Bronchial epithelial cell (primary cell): ENCODE measurements around the gene DMKN. TPM values are rescaled to one million over a fixed set of nuclear protein-coding genes. Genes with fewer than 3 reads are reported as not detected.

Source experiments
- DNase-seq: peaks from one replicate; pipeline ENCODE4 v3.0.0-alpha.2; 2010; ENCODE audit warnings: low read depth
- FAIRE-seq: peaks from 2 replicates; lab custom pipeline; 2011; peaks lifted over from hg19 to GRCh38; lab: Jason Lieb, UNC
- H3K27me3 ChIP-seq: 2 replicates; pipeline ENCODE4 v1.5.1; 2011; ENCODE audit warnings: low read length; ENCODE audit not compliant: control insufficient read depth, insufficient read depth
- H3K36me3 ChIP-seq: 2 replicates; pipeline ENCODE4 v1.5.1; 2011; ENCODE audit warnings: low read length; ENCODE audit not compliant: control insufficient read depth, insufficient read depth
- H3K4me3 ChIP-seq: 2 replicates; pipeline ENCODE4 v1.5.1; 2011; ENCODE audit warnings: mild to moderate bottlenecking, low read depth, low read length, control low read depth
- total RNA-seq: library from RNA; depleted of rRNA; stranded (reverse); fragments of >200 nt; gene quantifications from 2 replicates; pipeline ENCODE4 v1.2.1, GENCODE V29; 2014
- TF ChIP-seq, protein P1 (sequence below): IDR thresholded peaks from 2 replicates; pipeline ENCODE4 v1.5.1; 2011; ENCODE audit warnings: mild to moderate bottlenecking, moderate library complexity, low read length, control low read depth, inconsistent platforms; ENCODE audit not compliant: insufficient read depth, severe bottlenecking

The DMKN gene
- total RNA-seq, 1 donor from 2014 or later = 97.4 TPM

DNA sequence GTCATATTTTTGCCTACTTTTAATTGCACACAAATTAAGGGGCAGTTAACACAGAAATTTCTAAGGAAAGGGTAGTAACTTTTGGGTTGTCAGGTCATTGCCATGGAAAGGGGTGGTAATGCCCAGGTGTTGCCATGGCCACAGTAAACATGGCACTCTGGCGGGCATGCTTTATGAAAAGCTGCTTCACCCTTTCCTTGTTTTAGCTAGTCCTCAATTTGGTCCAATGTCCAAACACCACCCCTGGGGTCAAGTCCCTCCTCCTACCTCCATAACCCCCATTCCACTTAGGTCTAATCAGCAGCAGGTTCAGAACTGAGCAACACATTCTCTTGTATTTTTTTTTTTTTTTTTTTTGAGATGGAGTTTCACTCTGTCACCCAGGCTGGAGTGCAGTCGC lies 58.8 kb downstream of the DMKN start:
- TF ChIP-seq, protein P1, sequence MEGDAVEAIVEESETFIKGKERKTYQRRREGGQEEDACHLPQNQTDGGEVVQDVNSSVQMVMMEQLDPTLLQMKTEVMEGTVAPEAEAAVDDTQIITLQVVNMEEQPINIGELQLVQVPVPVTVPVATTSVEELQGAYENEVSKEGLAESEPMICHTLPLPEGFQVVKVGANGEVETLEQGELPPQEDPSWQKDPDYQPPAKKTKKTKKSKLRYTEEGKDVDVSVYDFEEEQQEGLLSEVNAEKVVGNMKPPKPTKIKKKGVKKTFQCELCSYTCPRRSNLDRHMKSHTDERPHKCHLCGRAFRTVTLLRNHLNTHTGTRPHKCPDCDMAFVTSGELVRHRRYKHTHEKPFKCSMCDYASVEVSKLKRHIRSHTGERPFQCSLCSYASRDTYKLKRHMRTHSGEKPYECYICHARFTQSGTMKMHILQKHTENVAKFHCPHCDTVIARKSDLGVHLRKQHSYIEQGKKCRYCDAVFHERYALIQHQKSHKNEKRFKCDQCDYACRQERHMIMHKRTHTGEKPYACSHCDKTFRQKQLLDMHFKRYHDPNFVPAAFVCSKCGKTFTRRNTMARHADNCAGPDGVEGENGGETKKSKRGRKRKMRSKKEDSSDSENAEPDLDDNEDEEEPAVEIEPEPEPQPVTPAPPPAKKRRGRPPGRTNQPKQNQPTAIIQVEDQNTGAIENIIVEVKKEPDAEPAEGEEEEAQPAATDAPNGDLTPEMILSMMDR = no peak
- Histone ChIP-seq H3K4me3 (no peak overlapping the region), H3K36me3 (no peaks in the 10 kb centered on the region), H3K27me3 (peaks cover 1% of the 10 kb centered on the region)
- FAIRE-seq (no peak), DNase-seq (no peak)

DNA sequence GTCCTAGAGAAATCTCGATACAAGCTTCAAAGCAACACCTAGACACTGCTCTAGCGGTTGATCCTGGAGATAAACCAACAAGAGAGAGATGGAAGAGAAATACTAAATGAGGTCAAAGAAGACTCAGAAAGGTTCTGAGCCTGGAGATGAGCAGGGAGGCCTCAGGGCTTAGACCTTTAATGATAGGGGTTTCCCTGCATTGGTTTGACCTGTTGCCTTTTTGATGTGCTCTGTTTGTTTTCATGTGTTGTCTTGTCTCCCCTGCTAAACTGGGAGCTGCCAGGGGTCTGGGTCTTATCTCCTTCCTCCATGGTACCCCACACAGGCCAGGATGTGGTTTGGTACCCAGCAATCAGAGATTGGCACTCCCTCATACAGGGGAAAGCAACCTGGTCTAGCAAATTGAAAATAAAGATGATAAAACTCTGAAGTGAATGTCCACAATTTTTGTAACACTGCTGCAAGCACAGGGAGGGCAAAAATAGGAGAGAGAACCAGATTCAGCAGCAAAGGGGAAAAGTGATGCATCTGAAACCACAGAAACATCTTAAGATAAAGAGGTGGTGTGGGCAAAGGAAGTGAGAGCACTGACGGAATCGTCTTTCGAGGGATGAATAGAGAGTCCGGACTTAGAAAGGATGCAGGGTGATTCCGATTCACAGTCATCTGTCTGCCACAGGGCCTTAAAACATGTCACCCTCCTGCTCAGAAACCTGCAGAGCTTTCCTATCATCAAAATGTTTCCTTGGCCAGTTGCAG lies 61.9 kb downstream of the DMKN start:
- no peak for DNase-seq
- no peak for FAIRE-seq
- Histone ChIP-seq H3K27me3 (no peaks in the 10 kb centered on the region), H3K36me3 (no peaks in the 10 kb centered on the region), H3K4me3 (no peak overlapping the region)
- TF ChIP-seq, protein P1 = no peak

DNA sequence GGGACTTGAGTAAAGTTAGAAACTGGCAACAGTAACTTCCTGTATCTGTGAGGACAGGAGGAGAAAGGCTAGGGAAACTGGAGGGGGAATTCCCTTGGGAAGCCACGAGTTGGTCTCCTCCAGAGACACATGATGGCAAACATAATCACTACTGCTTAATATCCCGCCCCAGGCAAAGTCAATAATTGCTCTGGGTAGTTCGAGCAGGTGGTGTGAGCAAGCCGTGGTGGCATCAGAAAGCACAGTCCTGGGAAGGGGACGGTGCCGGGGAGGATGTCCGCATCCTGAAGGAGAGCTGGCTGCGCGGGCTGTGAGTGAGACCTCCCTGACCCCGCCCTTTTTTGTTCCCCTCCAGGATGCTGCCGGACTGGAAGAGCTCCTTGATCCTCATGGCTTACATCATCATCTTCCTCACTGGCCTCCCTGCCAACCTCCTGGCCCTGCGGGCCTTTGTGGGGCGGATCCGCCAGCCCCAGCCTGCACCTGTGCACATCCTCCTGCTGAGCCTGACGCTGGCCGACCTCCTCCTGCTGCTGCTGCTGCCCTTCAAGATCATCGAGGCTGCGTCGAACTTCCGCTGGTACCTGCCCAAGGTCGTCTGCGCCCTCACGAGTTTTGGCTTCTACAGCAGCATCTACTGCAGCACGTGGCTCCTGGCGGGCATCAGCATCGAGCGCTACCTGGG lies 63.9 kb downstream of the DMKN start:
- DNase-seq = no peak
- no peak for FAIRE-seq
- Histone ChIP-seq H3K27me3 (no peaks in the 10 kb centered on the region), H3K36me3 (no peaks in the 10 kb centered on the region), H3K4me3 (no peak overlapping the region)
- TF ChIP-seq, protein P1 = no peak

DNA sequence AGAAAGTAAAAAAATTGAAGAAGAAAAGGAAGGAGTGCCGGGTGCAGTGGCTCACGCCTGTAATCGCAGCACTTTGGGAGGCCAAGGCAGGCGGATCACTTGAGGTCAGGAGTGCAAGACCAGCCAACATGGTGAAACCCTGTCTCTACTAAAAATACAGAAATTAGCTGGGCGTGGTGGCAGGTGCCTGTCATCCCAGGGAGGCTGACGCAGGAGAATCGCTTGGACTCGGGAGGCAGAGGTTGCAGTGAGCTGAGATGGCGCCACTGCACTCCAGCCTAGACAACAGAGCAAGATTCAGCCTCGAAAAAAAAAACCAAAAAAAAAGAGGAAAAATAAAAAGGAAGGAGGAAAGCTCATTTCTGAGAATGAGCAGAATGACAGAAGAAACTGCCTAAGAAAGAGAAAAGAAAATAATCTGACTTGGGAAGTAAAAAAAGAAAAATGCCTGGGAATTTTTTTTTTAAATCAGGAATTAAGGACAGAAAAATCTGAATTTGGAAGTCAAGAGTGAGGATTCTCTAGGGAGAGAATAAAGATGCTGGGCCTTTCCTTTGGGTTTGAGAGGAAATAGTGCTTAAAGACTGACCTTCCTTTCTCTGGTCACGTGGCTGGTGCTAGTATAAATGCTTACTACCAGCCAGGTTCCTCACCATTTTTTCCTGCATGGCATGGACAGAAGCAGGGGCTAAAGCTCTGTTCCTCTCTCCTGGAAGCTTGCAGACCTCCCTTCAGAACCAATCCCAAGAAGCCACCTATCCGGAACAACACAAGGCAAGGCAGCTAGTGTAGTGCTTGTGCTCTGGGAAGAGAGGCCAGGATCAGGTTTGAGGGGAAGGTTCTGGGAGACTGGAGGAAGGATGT lies 65.6 kb downstream of the DMKN start, which contains the start of gene FFAR2:
TSS of gene FFAR2 (plus strand) at position 652 of the 864 bp plus-strand sequence. CDS start 1,458 bp downstream, outside the sequence.
- TF ChIP-seq, protein P1 = no peak
- H3K4me3 ChIP-seq = no peak within 1 kb of the TSS
- FAIRE-seq = no peak
- H3K27me3 ChIP-seq = no peaks in the 10 kb centered on the region
- DNase-seq = no peak
- H3K36me3 ChIP-seq = no peaks in the 10 kb centered on the region

Other genes starting within 250 kb of the DMKN start
- gene USF2, start 244.7 kb downstream of the DMKN start, total RNA-seq = 60.8 and 67.3 TPM in 2 replicates
- gene HAMP, start 231.1 kb downstream of the DMKN start, total RNA-seq = not detected in 2 replicates
- gene MAG, start 221.5 kb downstream of the DMKN start, total RNA-seq = not detected in 2 replicates
- gene CD22, start 184.5 kb downstream of the DMKN start, total RNA-seq = 0.53 TPM in 1 of 2 replicates, not detected in the other
- gene FFAR1, start 165.7 kb downstream of the DMKN start, total RNA-seq = not detected in 2 replicates
- not detected in 2 replicates for gene FFAR3, start 155.2 kb downstream of the DMKN start, total RNA-seq
- not detected in 2 replicates for gene GPR42, start 142.6 kb downstream of the DMKN start, total RNA-seq
- gene FFAR2, start 65.4 kb downstream of the DMKN start, total RNA-seq = not detected in 2 replicates
- gene KRTDAP, start 23.2 kb downstream of the DMKN start, total RNA-seq = 1.4 TPM in 1 of 2 replicates, not detected in the other
- 9.5 and 107 TPM in 2 replicates for gene SBSN, start 14.7 kb upstream of the DMKN start, total RNA-seq
- gene GAPDHS, start 19.8 kb upstream of the DMKN start, total RNA-seq = not detected in 2 replicates
- 136 and 163 TPM in 2 replicates for gene TMEM147, start 32.0 kb upstream of the DMKN start, total RNA-seq
- not detected in 2 replicates for gene ATP4A, start 50.0 kb upstream of the DMKN start, total RNA-seq
- not detected in 2 replicates for gene PMIS2, start 72.5 kb upstream of the DMKN start, total RNA-seq
- 3.9 and 4.2 TPM in 2 replicates for gene HAUS5, start 99.1 kb upstream of the DMKN start, total RNA-seq
- gene RBM42, start 115.4 kb upstream of the DMKN start, total RNA-seq = 33.4 and 37.8 TPM in 2 replicates
- under 0.01 and 0.38 TPM in 2 replicates for gene ETV2, start 128.1 kb upstream of the DMKN start, total RNA-seq
- gene COX6B1, start 134.7 kb upstream of the DMKN start, total RNA-seq = 217 and 224 TPM in 2 replicates
- gene UPK1A, start 152.9 kb upstream of the DMKN start, total RNA-seq = 0.38 TPM in 1 of 2 replicates, not detected in the other
- gene ZBTB32, start 190.9 kb upstream of the DMKN start, total RNA-seq = not detected in 2 replicates
- 3.4 and 7.0 TPM in 2 replicates for gene KMT2B, start 204.4 kb upstream of the DMKN start, total RNA-seq
- 0.13 and 0.26 TPM in 2 replicates for gene IGFLR1, start 228.8 kb upstream of the DMKN start, total RNA-seq
- gene U2AF1L4, start 231.8 kb upstream of the DMKN start, total RNA-seq = 14.7 and 17.5 TPM in 2 replicates
- 7.9 and 21.5 TPM in 2 replicates for gene PSENEN, start 232.0 kb upstream of the DMKN start, total RNA-seq
- 5.3 and 7.0 TPM in 2 replicates for gene LIN37, start 234.9 kb upstream of the DMKN start, total RNA-seq
- gene HSPB6, start 243.4 kb upstream of the DMKN start, total RNA-seq = 0.13 and 1.3 TPM in 2 replicates
- 1.3 and 2.6 TPM in 2 replicates for gene PROSER3, start 244.5 kb upstream of the DMKN start, total RNA-seq